Suprapubic skin (tissue), 4 donors: ENCODE results near the gene TFG.

Experiments used
- CTCF ChIP-seq, 2 donors: fragments of 200-600 bp in 1 of 2; fragments of 450-650 bp in 1 of 2; sonication (generic) in 1 of 2; IDR thresholded peaks; one replicate each; pipeline ENCODE4 v1.5.1; 2016 to 2019; ENCODE audit warnings: antibody characterized with exemption in 2 of 2, mild to moderate bottlenecking in 1 of 2, moderate library complexity in 1 of 2
- EP300 ChIP-seq: sonication (generic); formaldehyde crosslinking; IDR thresholded peaks from one replicate; pipeline ENCODE4 v1.6.1; 2017; ENCODE audit warnings: antibody characterized with exemption
- POLR2A ChIP-seq, 2 donors: fragments of 450-650 bp; IDR thresholded peaks; one replicate each; pipeline ENCODE4 v1.6.1; 2017; ENCODE audit warnings: antibody characterized with exemption in 2 of 2, mild to moderate bottlenecking in 2 of 2, moderate library complexity in 2 of 2
- POLR2AphosphoS5 ChIP-seq, 3 donors: sonication (generic); formaldehyde crosslinking; IDR thresholded peaks; one replicate each; pipeline ENCODE4 v1.6.1; 2017; ENCODE audit warnings: antibody characterized with exemption in 3 of 3

DNA sequence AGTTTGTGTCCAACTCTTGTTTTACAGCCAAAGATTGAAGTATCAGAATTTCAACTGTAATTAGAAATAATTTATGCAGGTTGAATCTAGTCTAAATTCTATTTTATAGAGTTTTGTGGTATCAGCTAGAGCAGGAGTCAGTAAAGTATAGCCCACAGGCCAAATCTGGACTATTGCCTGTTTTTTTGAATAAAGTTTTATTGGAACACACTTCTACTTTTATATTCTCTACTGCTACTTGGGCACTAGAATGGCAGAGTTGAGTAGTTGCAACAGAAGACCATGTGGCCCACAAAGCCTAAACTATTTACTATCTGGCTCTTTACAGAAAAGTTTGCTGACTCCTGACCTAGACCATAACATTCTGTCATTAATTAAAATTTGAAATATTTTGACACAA, 36.3 kb downstream of the TFG start:
- TF ChIP-seq POLR2A (IDR thresholded peaks at IDR 0.05) (no peak), CTCF (IDR thresholded peaks at IDR 0.05) (no peak), EP300 (no peak), POLR2AphosphoS5 (IDR thresholded peaks at IDR 0.05) (no peak)
